GM12878 (cell line): ENCODE measurements around the gene ITK. TPM values are rescaled to one million over a fixed set of nuclear protein-coding genes. Genes with fewer than 3 reads are reported as not detected.
A peak's percentile ranks its signal among the peaks of the same experiment; 100 is the strongest.

Experiments
- BRCA1 ChIP-seq: IDR thresholded peaks from 2 replicates; pipeline ENCODE4 v1.6.1; 2011; ENCODE audit warnings: low read depth, low read length, improper control_type of control experiment
- CEBPZ ChIP-seq: fragments of 150-350 bp; IDR thresholded peaks from 2 replicates; pipeline ENCODE4 v1.6.1; 2016; ENCODE audit warnings: low read depth, low read length
- CHD4 ChIP-seq: fragments of 200-600 bp; sonication (generic); IDR thresholded peaks from 2 replicates; pipeline ENCODE4 v1.6.1; 2016; ENCODE audit warnings: mild to moderate bottlenecking
- CREM ChIP-seq: IDR thresholded peaks from 2 replicates; pipeline ENCODE4 v1.6.1; 2014; ENCODE audit warnings: antibody characterized with exemption, low read depth
- E2F4 ChIP-seq: IDR thresholded peaks from 2 replicates; pipeline ENCODE4 v1.6.1; 2012; ENCODE audit warnings: low read depth, low read length, improper control_type of control experiment
- MYB ChIP-seq: fragments of 150-350 bp; IDR thresholded peaks from 2 replicates; pipeline ENCODE4 v1.6.1; 2014; ENCODE audit warnings: mild to moderate bottlenecking, low read depth, low read length, borderline replicate concordance
- NFYB ChIP-seq: IDR thresholded peaks from 2 replicates; pipeline ENCODE4 v1.6.1; 2011; ENCODE audit warnings: low read depth, mild to moderate bottlenecking, low read length, improper control_type of control experiment, moderate library complexity; ENCODE audit not compliant: insufficient read depth
- NR2C1 ChIP-seq: fragments of 450-650 bp; IDR thresholded peaks from 2 replicates; pipeline ENCODE4 v1.6.1; 2017; ENCODE audit warnings: antibody characterized with exemption, mild to moderate bottlenecking, moderate library complexity
- POLR2A ChIP-seq: IDR thresholded peaks from 2 replicates; pipeline ENCODE4 v1.6.1; 2011; ENCODE audit warnings: low read depth, mild to moderate bottlenecking, low read length
- RAD51 ChIP-seq: fragments of 450-650 bp; IDR thresholded peaks from 2 replicates; pipeline ENCODE4 v1.6.1; 2016; ENCODE audit warnings: moderate library complexity, mild to moderate bottlenecking, inconsistent platforms
- RCOR1 ChIP-seq: conservative IDR thresholded peaks from 2 replicates; pipeline ENCODE4 v1.6.1; 2012; ENCODE audit warnings: low read depth, low read length, improper control_type of control experiment
- STAT1 ChIP-seq: fragments of 450-650 bp; conservative IDR thresholded peaks from 2 replicates; pipeline ENCODE4 v1.6.1; 2014; ENCODE audit warnings: antibody characterized with exemption, mild to moderate bottlenecking
- ZNF592 ChIP-seq: fragments of 450-650 bp; IDR thresholded peaks from 2 replicates; pipeline ENCODE4 v1.6.1; 2017; ENCODE audit warnings: mild to moderate bottlenecking, moderate library complexity
- ZZZ3 ChIP-seq: IDR thresholded peaks from 2 replicates; pipeline ENCODE4 v1.6.1; 2011; ENCODE audit warnings: low read depth; ENCODE audit not compliant: control insufficient read depth, insufficient read length
- polyA plus RNA-seq, 11 experiments: library from polyadenylated mRNA; depleted of rRNA in 4 of 11; unstranded in 6 of 11; stranded (reverse) in 5 of 11; fragments of >200 nt; fragmentation: Nextera tagmentation in 4 of 11; fragmentation: Illumina TruSeq in 1 of 11; extraction: Ambion mirVana in 4 of 11; extraction: Trizol in 1 of 11; gene quantifications; 1 replicate in 1 of 11; 2 replicates in 10 of 11; pipeline versions ENCODE4 v1.2.1 to v1.2.3, GENCODE V29; 2011 to 2016; ENCODE audit warnings: inconsistent platforms in 2 of 11, missing spikeins in 2 of 11, low read depth in 1 of 11
- total RNA-seq, 4 experiments: library from RNA; depleted of rRNA in 3 of 4; stranded (reverse); fragments of >200 nt in 3 of 4; fragmentation: Illumina TruSeq in 1 of 4; extraction: Trizol in 1 of 4; gene quantifications; 2 replicates each; pipeline versions ENCODE4 v1.2.1 to v1.2.3, GENCODE V29; 2013 to 2021
- TF ChIP-seq, protein P1 (sequence below): IDR thresholded peaks from 2 replicates; pipeline ENCODE4 v1.6.1; 2012; ENCODE audit warnings: mild to moderate bottlenecking, low read depth, low read length

Gene ITK
- total and polyA plus RNA-seq, 10 of the 15 experiments (the other 5 are each of a cell fraction or from before 2014, with no cell fraction given): 0.05 to 2.4 (median 0.76) TPM

DNA sequence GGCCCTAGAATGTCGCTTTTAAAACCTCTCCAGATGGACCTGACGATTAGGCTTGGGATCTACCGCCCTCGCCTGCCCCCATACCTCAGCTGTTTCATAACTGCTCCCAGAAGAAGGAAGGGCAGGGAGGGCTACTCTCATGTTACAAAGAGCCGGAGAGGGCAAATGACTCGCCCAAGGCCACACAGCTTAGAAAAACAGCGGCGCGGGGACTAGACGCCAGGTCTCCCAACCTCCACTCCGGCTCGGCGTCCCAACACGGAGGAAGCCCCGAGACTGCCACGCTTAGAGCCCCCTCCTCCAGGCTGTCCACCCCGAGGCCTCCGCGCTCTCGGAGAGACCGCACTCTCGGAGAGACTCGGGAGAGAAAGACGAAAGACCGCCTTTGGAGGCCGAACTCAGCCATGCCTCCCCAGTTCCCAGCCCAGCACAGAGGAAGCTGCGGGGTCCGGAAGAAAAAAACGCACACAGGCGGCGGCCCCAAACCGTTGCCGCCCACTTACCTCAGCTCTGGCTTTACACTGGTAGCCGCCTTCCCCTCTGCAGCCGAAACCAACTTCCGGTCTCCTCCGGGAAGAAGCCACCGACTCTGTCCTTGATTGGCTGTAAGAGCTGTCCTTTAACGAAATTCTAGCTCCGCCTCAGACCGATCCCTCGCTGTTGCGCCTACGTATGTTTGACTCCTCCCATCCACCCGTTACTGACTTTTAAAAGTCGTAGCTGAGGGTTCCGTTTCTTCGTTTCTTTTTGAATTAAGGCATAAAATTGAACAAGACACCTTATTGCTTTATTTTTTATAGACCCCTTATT is 38.1 kb upstream of the ITK start, which contains the start of gene MED7 (continued):
- peak; percentile 40; the same call in 1 of the 2 replicates for TF ChIP-seq CEBPZ
- no peak for TF ChIP-seq STAT1
- TF ChIP-seq POLR2A: peak; percentile 96
- TF ChIP-seq NR2C1: no peak
- TF ChIP-seq RCOR1: no peak
- TF ChIP-seq ZNF592: no peak
- peak; percentile 91 for TF ChIP-seq NFYB
- TF ChIP-seq CREM: no peak; the same call in none of the 2 replicates
- TF ChIP-seq, protein P1, sequence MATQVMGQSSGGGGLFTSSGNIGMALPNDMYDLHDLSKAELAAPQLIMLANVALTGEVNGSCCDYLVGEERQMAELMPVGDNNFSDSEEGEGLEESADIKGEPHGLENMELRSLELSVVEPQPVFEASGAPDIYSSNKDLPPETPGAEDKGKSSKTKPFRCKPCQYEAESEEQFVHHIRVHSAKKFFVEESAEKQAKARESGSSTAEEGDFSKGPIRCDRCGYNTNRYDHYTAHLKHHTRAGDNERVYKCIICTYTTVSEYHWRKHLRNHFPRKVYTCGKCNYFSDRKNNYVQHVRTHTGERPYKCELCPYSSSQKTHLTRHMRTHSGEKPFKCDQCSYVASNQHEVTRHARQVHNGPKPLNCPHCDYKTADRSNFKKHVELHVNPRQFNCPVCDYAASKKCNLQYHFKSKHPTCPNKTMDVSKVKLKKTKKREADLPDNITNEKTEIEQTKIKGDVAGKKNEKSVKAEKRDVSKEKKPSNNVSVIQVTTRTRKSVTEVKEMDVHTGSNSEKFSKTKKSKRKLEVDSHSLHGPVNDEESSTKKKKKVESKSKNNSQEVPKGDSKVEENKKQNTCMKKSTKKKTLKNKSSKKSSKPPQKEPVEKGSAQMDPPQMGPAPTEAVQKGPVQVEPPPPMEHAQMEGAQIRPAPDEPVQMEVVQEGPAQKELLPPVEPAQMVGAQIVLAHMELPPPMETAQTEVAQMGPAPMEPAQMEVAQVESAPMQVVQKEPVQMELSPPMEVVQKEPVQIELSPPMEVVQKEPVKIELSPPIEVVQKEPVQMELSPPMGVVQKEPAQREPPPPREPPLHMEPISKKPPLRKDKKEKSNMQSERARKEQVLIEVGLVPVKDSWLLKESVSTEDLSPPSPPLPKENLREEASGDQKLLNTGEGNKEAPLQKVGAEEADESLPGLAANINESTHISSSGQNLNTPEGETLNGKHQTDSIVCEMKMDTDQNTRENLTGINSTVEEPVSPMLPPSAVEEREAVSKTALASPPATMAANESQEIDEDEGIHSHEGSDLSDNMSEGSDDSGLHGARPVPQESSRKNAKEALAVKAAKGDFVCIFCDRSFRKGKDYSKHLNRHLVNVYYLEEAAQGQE: no peak
- no peak for TF ChIP-seq CHD4
- no peak for TF ChIP-seq ZZZ3
- TF ChIP-seq E2F4: no peak
- no peak for TF ChIP-seq BRCA1
- no peak for TF ChIP-seq MYB
- TF ChIP-seq RAD51: no peak
